ENCODE measurements around the gene SOX6.

The SOX6 gene

GRCh38 chr11:16178273-16178672 is 178.1 kb downstream of the SOX6 start:
- Histone ChIP-seq H3K27ac (no peak overlapping the region), H3K4me3 (IDR thresholded peaks at IDR 0.05; ENCODE audit: insufficient read depth, low read depth, low read length) (no peak overlapping the region), H3K4me1 (ENCODE audit: low read depth, poor library complexity, severe bottlenecking) (no peaks in the 10 kb centered on the region), H3K4me2 (no peak overlapping the region), H3K27me3 (ENCODE audit: insufficient read depth, low read depth) (no peaks in the 10 kb centered on the region), H3K9ac (no peak overlapping the region), H3K79me2 (ENCODE audit: insufficient read depth, low read depth) (no peaks in the 10 kb centered on the region), H2AFZ (ENCODE audit: low read depth) (no peak overlapping the region), H4K20me1 (ENCODE audit: insufficient read depth) (no peaks in the 10 kb centered on the region), H3K36me3 (ENCODE audit: insufficient read depth) (no peaks in the 10 kb centered on the region)
- TF ChIP-seq, protein P1, sequence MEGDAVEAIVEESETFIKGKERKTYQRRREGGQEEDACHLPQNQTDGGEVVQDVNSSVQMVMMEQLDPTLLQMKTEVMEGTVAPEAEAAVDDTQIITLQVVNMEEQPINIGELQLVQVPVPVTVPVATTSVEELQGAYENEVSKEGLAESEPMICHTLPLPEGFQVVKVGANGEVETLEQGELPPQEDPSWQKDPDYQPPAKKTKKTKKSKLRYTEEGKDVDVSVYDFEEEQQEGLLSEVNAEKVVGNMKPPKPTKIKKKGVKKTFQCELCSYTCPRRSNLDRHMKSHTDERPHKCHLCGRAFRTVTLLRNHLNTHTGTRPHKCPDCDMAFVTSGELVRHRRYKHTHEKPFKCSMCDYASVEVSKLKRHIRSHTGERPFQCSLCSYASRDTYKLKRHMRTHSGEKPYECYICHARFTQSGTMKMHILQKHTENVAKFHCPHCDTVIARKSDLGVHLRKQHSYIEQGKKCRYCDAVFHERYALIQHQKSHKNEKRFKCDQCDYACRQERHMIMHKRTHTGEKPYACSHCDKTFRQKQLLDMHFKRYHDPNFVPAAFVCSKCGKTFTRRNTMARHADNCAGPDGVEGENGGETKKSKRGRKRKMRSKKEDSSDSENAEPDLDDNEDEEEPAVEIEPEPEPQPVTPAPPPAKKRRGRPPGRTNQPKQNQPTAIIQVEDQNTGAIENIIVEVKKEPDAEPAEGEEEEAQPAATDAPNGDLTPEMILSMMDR (conservative IDR thresholded peaks at IDR 0.05; ENCODE audit: low read depth, low read length), result no peak

DNA sequence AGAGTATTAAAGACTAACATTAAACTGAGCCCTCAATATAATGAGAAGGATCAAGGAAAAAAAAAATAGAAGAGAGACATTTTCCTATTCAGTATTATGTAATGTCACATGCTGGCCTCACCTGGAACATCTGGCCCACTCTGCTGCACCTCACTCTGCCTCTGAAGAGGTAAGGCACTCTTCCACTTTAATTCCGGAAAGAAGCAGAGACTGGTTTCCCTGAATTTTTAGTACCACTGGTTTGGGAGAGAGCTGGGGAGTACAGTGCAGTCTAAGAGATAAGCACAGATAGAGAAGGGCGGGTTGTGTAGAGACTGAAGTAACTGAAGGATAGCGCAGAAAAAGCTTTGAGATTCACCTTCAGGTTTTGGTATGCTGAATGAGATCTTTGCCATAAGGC is 178.7 kb downstream of the SOX6 start:
- Histone ChIP-seq H3K4me1 (ENCODE audit: low read depth, poor library complexity, severe bottlenecking) (no peaks in the 10 kb centered on the region), H4K20me1 (ENCODE audit: insufficient read depth) (no peaks in the 10 kb centered on the region), H3K27ac (no peak overlapping the region), H3K27me3 (ENCODE audit: insufficient read depth, low read depth) (no peaks in the 10 kb centered on the region), H2AFZ (ENCODE audit: low read depth) (no peak overlapping the region), H3K79me2 (ENCODE audit: insufficient read depth, low read depth) (no peaks in the 10 kb centered on the region), H3K4me2 (no peak overlapping the region), H3K36me3 (ENCODE audit: insufficient read depth) (no peaks in the 10 kb centered on the region), H3K9ac (no peak overlapping the region), H3K4me3 (IDR thresholded peaks at IDR 0.05; ENCODE audit: insufficient read depth, low read depth, low read length) (no peak overlapping the region)
- TF ChIP-seq, protein P1 (conservative IDR thresholded peaks at IDR 0.05; ENCODE audit: low read depth, low read length), result no peak

DNA sequence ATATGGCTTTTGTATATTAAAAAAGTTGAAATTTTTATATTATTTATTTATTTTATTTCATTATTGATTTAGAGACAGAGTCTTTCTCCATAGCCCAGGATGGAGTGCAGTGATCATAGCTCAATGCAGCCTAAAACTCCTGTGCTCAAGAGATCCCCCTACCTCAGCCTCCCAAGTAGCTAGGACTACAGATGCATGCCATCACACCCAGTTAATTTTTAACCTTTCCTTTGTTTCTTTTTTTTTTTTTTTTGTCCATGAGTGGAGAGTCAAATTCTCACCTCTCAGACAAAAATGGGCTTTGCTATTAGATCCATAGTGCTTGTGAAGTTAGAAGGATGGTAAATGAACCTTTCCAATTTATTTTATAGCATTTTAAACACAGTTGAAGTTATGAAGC is 182.5 kb downstream of the SOX6 start:
- Histone ChIP-seq H3K9ac (no peak overlapping the region), H3K4me3 (IDR thresholded peaks at IDR 0.05; ENCODE audit: insufficient read depth, low read depth, low read length) (no peak overlapping the region), H4K20me1 (ENCODE audit: insufficient read depth) (no peaks in the 10 kb centered on the region), H3K4me2 (no peak overlapping the region), H2AFZ (ENCODE audit: low read depth) (no peak overlapping the region), H3K27ac (no peak overlapping the region), H3K4me1 (ENCODE audit: low read depth, poor library complexity, severe bottlenecking) (no peaks in the 10 kb centered on the region), H3K36me3 (ENCODE audit: insufficient read depth) (no peaks in the 10 kb centered on the region), H3K79me2 (ENCODE audit: insufficient read depth, low read depth) (no peaks in the 10 kb centered on the region), H3K27me3 (ENCODE audit: insufficient read depth, low read depth) (no peaks in the 10 kb centered on the region)
- TF ChIP-seq, protein P1 (conservative IDR thresholded peaks at IDR 0.05; ENCODE audit: low read depth, low read length), result no peak

DNA sequence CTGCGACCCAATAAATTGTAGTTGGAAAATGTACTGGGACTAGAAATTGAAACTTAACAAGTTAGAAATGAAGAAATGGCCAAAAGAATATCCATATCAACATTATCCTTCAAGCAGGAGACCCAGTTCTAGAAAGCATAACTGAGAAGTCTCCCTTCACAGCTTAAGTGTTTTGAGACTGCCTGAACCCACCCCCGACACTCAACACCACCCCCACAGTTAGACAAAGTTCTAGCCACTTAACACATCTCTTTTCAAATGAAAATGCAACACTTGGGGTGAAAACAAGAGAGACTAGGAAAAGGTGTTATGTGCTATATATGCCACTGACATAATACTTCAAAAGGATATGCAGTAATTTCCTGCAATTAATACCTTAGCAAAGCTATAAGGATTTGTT is 184.5 kb downstream of the SOX6 start:
- H3K27ac ChIP-seq, result no peak overlapping the region
- no peaks in the 10 kb centered on the region for H3K79me2 ChIP-seq (ENCODE audit: insufficient read depth, low read depth)
- TF ChIP-seq, protein P1 (conservative IDR thresholded peaks at IDR 0.05; ENCODE audit: low read depth, low read length), result no peak
- no peaks in the 10 kb centered on the region for H3K27me3 ChIP-seq (ENCODE audit: insufficient read depth, low read depth)
- H3K4me1 ChIP-seq (ENCODE audit: low read depth, poor library complexity, severe bottlenecking), result no peaks in the 10 kb centered on the region
- no peaks in the 10 kb centered on the region for H4K20me1 ChIP-seq (ENCODE audit: insufficient read depth)
- no peak overlapping the region for H3K4me2 ChIP-seq
- no peaks in the 10 kb centered on the region for H3K36me3 ChIP-seq (ENCODE audit: insufficient read depth)
- no peak overlapping the region for H3K9ac ChIP-seq
- H3K4me3 ChIP-seq (IDR thresholded peaks at IDR 0.05; ENCODE audit: insufficient read depth, low read depth, low read length), result no peak overlapping the region
- no peak overlapping the region for H2AFZ ChIP-seq (ENCODE audit: low read depth)
